ENCODE measurements around the gene HK3. TPM values are rescaled to one million over a fixed set of nuclear protein-coding genes. Genes with fewer than 3 reads are reported as not detected.

HK3 gene
- total RNA-seq, 1 donor from 2014 or later = under 0.01 TPM

Other genes starting within 250 kb of the HK3 start
- gene UNC5A, start 88.8 kb downstream of the HK3 start, total RNA-seq = 0.42 and 1.6 TPM in 2 replicates
- 41.6 and 64.0 TPM in 2 replicates for gene UIMC1, start 107.4 kb upstream of the HK3 start, total RNA-seq
- gene ZNF346, start 123.3 kb upstream of the HK3 start, total RNA-seq = 21.7 and 24.4 TPM in 2 replicates
- 0.86 and 1.2 TPM in 2 replicates for gene FGFR4, start 187.6 kb upstream of the HK3 start, total RNA-seq
- 35.0 and 61.6 TPM in 2 replicates for gene NSD1, start 234.4 kb upstream of the HK3 start, total RNA-seq